ENCODE measurements around the gene PPWD1. TPM values are rescaled to one million over a fixed set of nuclear protein-coding genes. Genes with fewer than 3 reads are reported as not detected.
"Not testable (repeated sequence)": the region's sequence is repeated elsewhere in the genome, so short reads cannot be mapped to it uniquely, and the experiment has no call there.

Gene PPWD1
- total RNA-seq, 4 donors from 2014 or later = 22.3 to 85.9 (median 46.1) TPM

- no peaks in the 10 kb centered on the region for H3K9me3 ChIP-seq
- H3K4me1 ChIP-seq = peaks cover 0 to 20% (median 3%) of the 10 kb centered on the region in 3 donors
- H3K36me3 ChIP-seq = peaks cover 0 to 63% of the 10 kb centered on the region in 2 donors
- no peak overlapping the region for H3K4me3 ChIP-seq
- 86 to 93% methylated on average over 2 of the region's 2 CpGs for WGBS, 2 donors (ENCODE audit: low coverage in 1 of 2)
- no peaks in the 10 kb centered on the region for H3K27me3 ChIP-seq
- TF ChIP-seq EP300 (IDR thresholded peaks at IDR 0.05) = no peak
- no peak for TF ChIP-seq CTCF (IDR thresholded peaks at IDR 0.05)
- TF ChIP-seq POLR2AphosphoS5 (IDR thresholded peaks at IDR 0.05) = no peak
- no peak for TF ChIP-seq POLR2A (IDR thresholded peaks at IDR 0.05)
- no peak for ATAC-seq
- no peak overlapping the region for H3K27ac ChIP-seq
Observed at GRCh38 chr5:65570598-65571226, 7.6 kb downstream of the PPWD1 start.

GRCh38 chr5:65577141-65577540 is 14.0 kb downstream of the PPWD1 start:
- H3K36me3 ChIP-seq = peaks cover 0 to 74% of the 10 kb centered on the region in 2 donors
- peaks cover 0 to 4% (median 0%) of the 10 kb centered on the region in 3 donors for H3K4me1 ChIP-seq
- no peaks in the 10 kb centered on the region for H3K27me3 ChIP-seq
- no peak for ATAC-seq
- H3K4me3 ChIP-seq = no peak overlapping the region
- TF ChIP-seq POLR2AphosphoS5 (IDR thresholded peaks at IDR 0.05) (no peak), CTCF (IDR thresholded peaks at IDR 0.05) (no peak), POLR2A (IDR thresholded peaks at IDR 0.05) (no peak), EP300 (IDR thresholded peaks at IDR 0.05) (no peak)
- no peak overlapping the region for H3K27ac ChIP-seq
- no peaks in the 10 kb centered on the region for H3K9me3 ChIP-seq

- ATAC-seq = no peak
- H3K4me1 ChIP-seq = no peaks in the 10 kb centered on the region
- H3K27ac ChIP-seq = no peak overlapping the region
- WGBS, 2 donors (ENCODE audit: low coverage in 1 of 2) = 83 to 87% methylated on average over 2 of the region's 2 CpGs
- H3K36me3 ChIP-seq = peaks cover 11 to 96% of the 10 kb centered on the region in 2 donors
- H3K9me3 ChIP-seq = no peaks in the 10 kb centered on the region
- H3K27me3 ChIP-seq = no peaks in the 10 kb centered on the region
- TF ChIP-seq EP300 (IDR thresholded peaks at IDR 0.05) = no peak
- TF ChIP-seq POLR2A (IDR thresholded peaks at IDR 0.05) = no peak
- TF ChIP-seq POLR2AphosphoS5 (IDR thresholded peaks at IDR 0.05) = no peak
- no peak for TF ChIP-seq CTCF (IDR thresholded peaks at IDR 0.05)
- no peak overlapping the region for H3K4me3 ChIP-seq
Observed at GRCh38 chr5:65588694-65589093, 25.6 kb downstream of the PPWD1 start.

GRCh38 chr5:65601761-65602160 is 38.7 kb downstream of the PPWD1 start:
- not testable (repeated sequence) for H3K27ac ChIP-seq, H3K27me3 ChIP-seq, H3K9me3 ChIP-seq, H3K4me1 ChIP-seq, ATAC-seq, H3K4me3 ChIP-seq
- 100% methylated on average over 1 of the region's 1 CpG; no CpG with 5 or more reads in 1 of the 2 donors for WGBS, 2 donors (ENCODE audit: low coverage in 1 of 2)
- H3K36me3 ChIP-seq = peaks cover 3 to 96% of the 10 kb centered on the region in 2 donors

- no peak overlapping the region for H3K4me3 ChIP-seq
- no peaks in the 10 kb centered on the region for H3K27me3 ChIP-seq
- H3K9me3 ChIP-seq = no peaks in the 10 kb centered on the region
- TF ChIP-seq POLR2AphosphoS5 (IDR thresholded peaks at IDR 0.05) (no peak), CTCF (IDR thresholded peaks at IDR 0.05) (no peak), POLR2A (IDR thresholded peaks at IDR 0.05) (no peak), EP300 (IDR thresholded peaks at IDR 0.05) (no peak)
- H3K27ac ChIP-seq = no peak overlapping the region
- WGBS, 2 donors (ENCODE audit: low coverage in 1 of 2) = 85 to 90% methylated on average over 2 to 3 of the region's 3 CpGs
- H3K36me3 ChIP-seq = peaks cover 8 to 100% of the 10 kb centered on the region in 2 donors
- no peak for ATAC-seq
- H3K4me1 ChIP-seq = peaks cover 0 to 3% (median 0%) of the 10 kb centered on the region in 3 donors
Observed at GRCh38 chr5:65611524-65611923, 48.4 kb downstream of the PPWD1 start.
